Stimulated activated CD4-positive, alpha-beta T cell treated with anti-CD3 and anti-CD28 coated beads, Interleukin-15, amount 100 ng/mL, for 1 hour (primary cell): ENCODE data around the gene FMO2.

Experiments used
- DNase-seq, 2 donors: peaks; one replicate each; pipeline ENCODE4 v3.0.0-alpha.2; 2020; ENCODE audit warnings: low read depth in 1 of 2, low spot score in 1 of 2

Gene FMO2, protein sequence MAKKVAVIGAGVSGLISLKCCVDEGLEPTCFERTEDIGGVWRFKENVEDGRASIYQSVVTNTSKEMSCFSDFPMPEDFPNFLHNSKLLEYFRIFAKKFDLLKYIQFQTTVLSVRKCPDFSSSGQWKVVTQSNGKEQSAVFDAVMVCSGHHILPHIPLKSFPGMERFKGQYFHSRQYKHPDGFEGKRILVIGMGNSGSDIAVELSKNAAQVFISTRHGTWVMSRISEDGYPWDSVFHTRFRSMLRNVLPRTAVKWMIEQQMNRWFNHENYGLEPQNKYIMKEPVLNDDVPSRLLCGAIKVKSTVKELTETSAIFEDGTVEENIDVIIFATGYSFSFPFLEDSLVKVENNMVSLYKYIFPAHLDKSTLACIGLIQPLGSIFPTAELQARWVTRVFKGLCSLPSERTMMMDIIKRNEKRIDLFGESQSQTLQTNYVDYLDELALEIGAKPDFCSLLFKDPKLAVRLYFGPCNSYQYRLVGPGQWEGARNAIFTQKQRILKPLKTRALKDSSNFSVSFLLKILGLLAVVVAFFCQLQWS

DNA sequence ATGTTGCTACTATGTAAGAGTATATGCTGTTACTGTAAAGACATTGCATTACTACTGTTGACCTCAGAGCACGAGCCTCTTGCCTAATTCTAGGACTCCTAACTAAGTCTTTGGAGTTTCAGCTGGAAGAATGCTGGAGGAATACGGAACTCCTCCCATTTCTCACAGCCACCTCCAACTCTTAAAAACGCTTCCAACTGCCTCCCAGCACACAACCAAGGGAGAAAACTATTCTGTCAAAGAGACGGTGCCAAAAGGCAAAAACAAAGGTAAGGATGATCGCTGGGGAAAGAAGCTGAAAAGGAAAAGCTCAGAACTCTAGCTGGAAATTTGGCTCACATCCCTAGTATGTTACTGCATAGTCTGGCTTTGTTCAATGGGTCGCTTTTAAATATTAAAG lies at the start of gene FMO2:
FMO2 (plus strand) TSS at position 210 of the 400 bp plus-strand sequence. CDS start 414 bp downstream, outside the sequence.
- no peak for DNase-seq

DNA sequence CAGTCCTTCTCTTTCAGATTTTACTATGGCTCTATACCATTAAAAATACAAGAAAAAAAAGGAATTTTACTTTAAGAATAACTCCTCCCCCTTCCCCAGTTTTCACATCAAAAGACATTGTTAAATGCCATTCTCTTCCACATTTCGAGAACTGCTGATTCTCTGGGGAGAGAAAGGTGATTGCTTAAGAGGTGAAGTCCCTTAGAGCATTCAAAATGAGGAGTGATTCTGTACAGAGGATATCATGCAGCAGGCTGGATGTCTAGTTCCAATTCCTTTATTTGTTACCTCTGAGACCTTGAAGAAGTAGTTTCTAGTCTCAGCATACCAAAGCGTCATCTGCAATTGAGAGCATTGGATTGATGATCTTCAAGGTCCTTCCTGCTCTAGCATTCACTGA lies 47.5 kb upstream of the FMO2 start:
- no peak for DNase-seq

- DNase-seq = no peak
Measured at GRCh38 chr1:171138980-171139379, 46.1 kb upstream of the FMO2 start.

DNA sequence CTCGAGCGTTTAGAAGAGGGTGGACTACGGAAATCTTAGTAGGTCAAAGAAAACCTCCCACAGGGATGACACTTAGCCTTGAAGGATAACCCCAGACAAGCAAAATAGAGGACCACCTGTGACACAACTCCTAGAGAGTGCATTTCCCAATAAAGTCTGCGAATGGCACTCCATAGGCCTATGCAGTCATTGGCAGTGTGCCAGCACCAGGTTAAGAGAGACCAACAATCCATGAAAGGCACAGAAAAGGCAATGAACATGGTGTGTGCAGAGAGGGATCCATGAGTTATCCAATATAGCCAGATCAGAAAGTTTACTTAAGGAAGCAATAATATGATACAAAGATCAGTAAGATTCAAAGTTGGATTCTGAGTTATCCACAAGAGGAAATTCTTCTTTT lies 45.2 kb upstream of the FMO2 start:
- no peak for DNase-seq

- DNase-seq = no peak
Measured at GRCh38 chr1:171140401-171140800, 44.7 kb upstream of the FMO2 start.

- no peak for DNase-seq
Measured at GRCh38 chr1:171140956-171141687, 44.0 kb upstream of the FMO2 start.

DNA sequence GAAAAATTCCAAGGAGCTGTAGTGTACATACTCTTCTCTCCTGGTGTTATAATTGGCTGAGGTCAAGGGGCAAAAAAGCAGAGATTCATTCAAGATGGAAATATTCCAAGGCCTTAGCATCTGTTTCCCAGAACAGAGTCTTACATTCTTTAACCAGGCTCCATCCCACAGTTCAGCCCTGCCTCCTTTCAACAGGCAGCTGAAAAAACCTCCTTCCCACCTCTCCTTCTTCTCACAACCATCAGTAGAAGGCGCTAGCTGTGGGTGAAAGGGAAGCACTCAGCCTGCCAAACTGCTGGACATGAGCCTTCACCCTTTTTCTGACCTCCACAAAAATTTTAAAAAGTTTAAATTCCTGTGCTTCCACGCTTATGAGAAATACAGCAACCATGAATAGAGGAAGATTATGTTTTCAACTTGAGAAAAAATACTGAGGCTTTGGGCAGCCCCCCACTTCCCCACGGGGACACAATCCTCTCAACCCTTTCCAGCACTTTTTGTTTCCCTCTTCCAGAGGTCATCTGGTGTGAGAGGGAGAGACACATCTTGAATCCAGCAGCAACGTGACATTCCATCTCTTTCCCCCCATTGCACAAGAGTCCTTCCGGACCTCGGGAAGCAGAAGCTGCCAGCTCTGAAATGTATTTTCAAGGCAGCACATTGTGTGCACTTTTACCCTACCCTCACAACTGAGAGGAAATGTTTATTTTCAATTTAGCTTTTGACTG lies 43.2 kb upstream of the FMO2 start:
- DNase-seq = no peak

- DNase-seq = no peak
Measured at GRCh38 chr1:171142416-171143385, 42.4 kb upstream of the FMO2 start.

GRCh38 chr1:171150156-171150555 lies 34.9 kb upstream of the FMO2 start:
- DNase-seq = no peak

DNA sequence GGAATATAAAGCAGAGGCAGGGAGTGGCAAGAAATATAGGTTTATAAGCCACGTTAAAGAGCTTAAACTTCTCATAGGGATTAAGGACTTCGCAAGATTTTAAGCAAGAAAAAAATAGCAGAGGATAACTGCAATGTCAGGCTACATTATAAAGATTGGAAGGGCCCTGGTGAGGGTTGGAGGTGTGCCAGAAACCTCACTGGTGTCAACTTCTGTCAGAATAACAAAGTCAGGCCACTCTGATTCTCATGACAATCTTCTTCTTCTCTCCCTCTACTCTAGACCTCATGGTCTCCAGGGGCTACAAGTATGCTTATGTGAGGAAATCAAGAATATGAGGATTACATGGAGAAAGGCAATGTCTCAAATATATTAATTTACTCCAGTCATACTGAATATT lies 32.6 kb upstream of the FMO2 start:
- no peak for DNase-seq

GRCh38 chr1:171155484-171155883 lies 29.6 kb upstream of the FMO2 start:
- DNase-seq = no peak

GRCh38 chr1:171158096-171158495 lies 27.0 kb upstream of the FMO2 start:
- DNase-seq = no peak

DNA sequence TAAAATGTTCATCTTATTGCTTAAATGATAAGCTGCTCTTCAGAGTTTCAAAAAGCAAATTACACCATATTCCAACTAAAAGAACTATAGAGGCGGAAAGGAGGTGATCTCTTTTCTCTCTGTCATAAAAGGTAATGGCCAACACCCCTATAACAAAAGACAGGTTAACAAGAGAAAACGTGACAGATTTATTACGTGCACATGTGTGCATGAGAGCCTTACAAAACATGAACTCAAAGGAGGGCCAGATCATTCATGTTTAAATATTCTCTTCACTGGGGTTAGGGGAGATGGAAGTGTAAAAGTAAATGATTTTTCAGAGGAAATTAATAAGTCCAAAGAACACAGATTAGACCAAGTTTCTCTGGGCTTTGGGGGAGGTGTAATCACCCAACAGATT lies 26.5 kb upstream of the FMO2 start:
- no peak for DNase-seq

GRCh38 chr1:171159148-171159547 lies 26.0 kb upstream of the FMO2 start:
- no peak for DNase-seq

DNA sequence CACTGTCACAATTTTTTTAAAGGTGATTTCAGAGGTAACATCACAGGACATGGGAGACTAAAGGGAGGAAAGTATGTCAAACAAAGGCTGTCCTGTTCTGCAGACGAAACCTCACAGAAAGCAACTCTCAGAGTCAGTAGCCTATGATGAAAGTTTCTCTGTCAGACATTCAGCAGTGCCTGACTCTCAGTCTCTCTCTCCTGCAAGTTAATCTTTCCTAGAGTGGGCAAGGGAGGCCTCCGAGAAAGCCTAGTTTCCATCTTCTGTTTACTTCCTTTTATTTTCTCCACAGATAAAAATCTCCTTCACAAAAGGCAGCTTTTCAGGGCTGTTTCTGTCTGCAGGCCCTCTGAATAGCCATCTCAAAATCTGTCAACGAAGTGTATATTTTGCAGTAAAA lies 24.9 kb upstream of the FMO2 start:
- DNase-seq = no peak

GRCh38 chr1:171160639-171161354 lies 24.3 kb upstream of the FMO2 start:
- no peak for DNase-seq

DNA sequence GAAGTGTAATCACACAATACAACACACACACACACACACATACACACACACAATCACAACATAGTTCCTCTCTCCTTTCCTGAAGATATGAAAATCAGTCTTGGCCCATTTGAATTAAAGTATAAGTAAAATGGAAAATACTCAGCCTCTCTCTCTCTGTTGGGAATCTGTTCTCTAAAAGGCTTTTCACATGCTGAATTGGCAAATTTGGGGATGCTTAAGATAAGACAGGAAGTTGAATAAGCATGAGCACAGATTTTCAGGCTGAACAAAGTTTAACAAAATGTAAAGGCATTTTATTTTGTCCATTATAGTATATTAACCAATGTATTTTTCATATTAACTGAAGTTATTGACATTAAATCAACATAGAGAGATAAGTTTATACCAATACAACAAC lies 23.7 kb upstream of the FMO2 start:
- DNase-seq = no peak

GRCh38 chr1:171166361-171166760 lies 18.7 kb upstream of the FMO2 start:
- no peak for DNase-seq

- DNase-seq = no peak
Measured at GRCh38 chr1:171167785-171168184, 17.3 kb upstream of the FMO2 start.

- DNase-seq = no peak
Measured at GRCh38 chr1:171172471-171172870, 12.6 kb upstream of the FMO2 start.
